ENCODE measurements around the gene SPC24. TPM values are rescaled to one million over a fixed set of nuclear protein-coding genes. Genes with fewer than 3 reads are reported as not detected.

Gene SPC24
- total RNA-seq, 1 experiment from 2014 or later = 50.6 TPM

DNA sequence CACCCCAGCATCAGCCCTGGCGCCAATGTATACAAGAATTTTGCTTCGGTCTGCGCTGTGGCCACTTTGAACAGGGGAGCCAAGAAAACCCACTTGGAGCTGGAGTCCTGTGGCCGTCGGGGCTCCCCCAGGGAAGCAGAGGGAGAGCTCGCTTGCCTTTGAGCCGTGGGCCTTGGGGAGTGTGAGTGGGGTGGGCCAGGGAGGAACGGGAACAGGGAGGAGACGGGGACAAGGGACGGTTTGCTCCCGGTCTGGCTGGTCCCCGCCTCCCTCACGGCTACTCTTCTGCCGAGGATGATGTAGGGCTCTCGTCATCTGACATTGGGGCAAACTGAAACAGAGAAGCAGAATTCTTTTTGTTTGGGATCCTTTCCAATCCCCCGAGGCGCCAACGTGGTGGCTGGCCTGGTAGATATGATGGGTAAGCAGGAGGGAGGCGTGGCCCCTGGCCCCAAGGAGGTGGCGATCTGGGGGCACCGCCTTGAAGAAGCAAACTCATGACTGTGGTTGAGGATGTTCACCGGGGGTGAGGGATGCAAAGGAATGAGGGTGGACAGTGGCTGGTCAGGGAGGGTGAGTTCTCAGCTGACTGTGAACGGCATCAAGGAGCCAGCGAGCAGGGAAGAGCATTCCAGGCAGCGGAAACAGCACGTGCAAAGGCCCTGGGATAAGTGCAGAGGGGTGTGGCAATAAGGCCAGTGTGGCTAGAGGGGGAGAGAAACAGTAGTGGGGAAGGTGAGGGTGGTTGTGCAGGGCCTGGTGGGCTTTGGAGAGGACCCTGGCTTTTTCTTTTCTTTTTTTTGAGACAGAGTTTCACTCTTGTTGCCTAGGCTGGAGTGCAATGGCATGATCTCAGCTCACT lies 10.9 kb upstream of the SPC24 start:
- DNase-seq (ENCODE audit: low read depth, low spot score) (no peak), ATAC-seq (no peak)
- Histone ChIP-seq H3K27me3 (ENCODE audit: control insufficient read depth, insufficient read depth, low read length) (no peaks in the 10 kb centered on the region), H3K9me3 (ENCODE audit: control insufficient read depth, insufficient read depth, low read depth, low read length) (no peaks in the 10 kb centered on the region), H3K36me3 (ENCODE audit: control insufficient read depth, insufficient read depth, low read length) (no peaks in the 10 kb centered on the region), H3K27ac (ENCODE audit: low read length) (no peak overlapping the region), H3K4me1 (ENCODE audit: control insufficient read depth, insufficient read depth, low read length) (no peaks in the 10 kb centered on the region), H3K4me3 (ENCODE audit: low read depth in 2 of 2, low read length in 2 of 2) (no peak overlapping the region)
- intact Hi-C loops (cut with micrococcal nuclease; ENCODE audit: unreplicated experiment) = no loop called here
- POLR2A ChIA-PET = no interaction called here
- in situ Hi-C loops (cut with HindIII; ENCODE audit: low pct_unique_long_range_greater_than_20kb, low sequenced_read_pairs) = no loop called here
- TF ChIP-seq SIN3A (IDR thresholded peaks at IDR 0.05; ENCODE audit: borderline replicate concordance, insufficient read depth, low read depth, low read length) (no peak), TCF7L2 (IDR thresholded peaks at IDR 0.05; ENCODE audit: low read depth, low read length) (no peak), POLR2AphosphoS5 (IDR thresholded peaks at IDR 0.05; ENCODE audit: low read depth, low read length) (no peak), CTCF (IDR thresholded peaks at IDR 0.05) (no peak), REST (IDR thresholded peaks at IDR 0.05; ENCODE audit: insufficient read depth in 1 of 2, low read depth in 2 of 2, low read length in 1 of 2) (no peak)
- CTCF ChIA-PET = interaction anchor here (0.6 to 0.7 kb wide), 2 partner anchors 24 to 215 kb away, joined by 3 read pairs; no protein-coding TSS in a partner anchor
- BruUV-seq (replicated peaks) = no TSS peak

GRCh38 chr19:11165486-11166030 lies 10.0 kb upstream of the SPC24 start:
- Histone ChIP-seq H3K4me1 (ENCODE audit: control insufficient read depth, insufficient read depth, low read length) (no peaks in the 10 kb centered on the region), H3K9me3 (ENCODE audit: control insufficient read depth, insufficient read depth, low read depth, low read length) (no peaks in the 10 kb centered on the region), H3K27me3 (ENCODE audit: control insufficient read depth, insufficient read depth, low read length) (no peaks in the 10 kb centered on the region), H3K36me3 (ENCODE audit: control insufficient read depth, insufficient read depth, low read length) (no peaks in the 10 kb centered on the region), H3K4me3 (ENCODE audit: low read depth in 2 of 2, low read length in 2 of 2) (no peak overlapping the region), H3K27ac (ENCODE audit: low read length) (no peak overlapping the region)
- DNase-seq (ENCODE audit: low read depth, low spot score) (no peak), ATAC-seq (no peak)
- no TSS peak for BruUV-seq (replicated peaks)
- in situ Hi-C loops (cut with HindIII; ENCODE audit: low pct_unique_long_range_greater_than_20kb, low sequenced_read_pairs) (no loop called here), intact Hi-C loops (cut with micrococcal nuclease; ENCODE audit: unreplicated experiment) (no loop called here)
- ChIA-PET CTCF (interaction anchor here (0.6 kb wide), 1 partner anchor 23 kb away, joined by 3 read pairs; no protein-coding TSS in a partner anchor), POLR2A (no interaction called here)
- no peak for TF ChIP-seq TCF7L2 (IDR thresholded peaks at IDR 0.05; ENCODE audit: low read depth, low read length)

Data from Panc1 (cell line).